Thymus (tissue), 11 donors: ENCODE results near the gene MLX. TPM values are rescaled to one million over a fixed set of nuclear protein-coding genes. Genes with fewer than 3 reads are reported as not detected.
"Not testable (repeated sequence)": the region's sequence is repeated elsewhere in the genome, so short reads cannot be mapped to it uniquely, and the experiment has no call there.

Experiments used
- DNase-seq, 9 donors: peaks; one replicate each; pipeline ENCODE4 v3.0.0-alpha.2; 2013; ENCODE audit warnings: low spot score in 9 of 9, low read depth in 6 of 9, missing footprints in 1 of 9
- H3K27ac ChIP-seq, 2 donors: one replicate each; pipeline ENCODE4 v1.5.1; 2013; ENCODE audit warnings: control low read depth in 1 of 2, low read depth in 1 of 2, low read length in 1 of 2, mild to moderate bottlenecking in 1 of 2, moderate library complexity in 1 of 2
- H3K27me3 ChIP-seq, 2 donors: one replicate each; pipeline ENCODE4 v1.5.1; 2013; ENCODE audit warnings: low read length in 1 of 2; ENCODE audit not compliant: control insufficient read depth in 2 of 2, insufficient read depth in 1 of 2
- H3K36me3 ChIP-seq, 2 donors: one replicate each; pipeline ENCODE4 v1.5.1; 2013; ENCODE audit warnings: low read length in 1 of 2, mild to moderate bottlenecking in 1 of 2, moderate library complexity in 1 of 2; ENCODE audit not compliant: control insufficient read depth in 2 of 2, insufficient read depth in 2 of 2
- H3K4me1 ChIP-seq, 2 donors: one replicate each; pipeline ENCODE4 v1.5.1; 2013; ENCODE audit warnings: low read length in 2 of 2; ENCODE audit not compliant: control insufficient read depth in 2 of 2, insufficient read depth in 2 of 2
- H3K4me3 ChIP-seq, 2 donors: one replicate each; pipeline ENCODE4 v1.5.1; 2013; ENCODE audit warnings: low read length in 2 of 2, control low read depth in 1 of 2, mild to moderate bottlenecking in 1 of 2
- H3K9me3 ChIP-seq, 2 donors: one replicate each; pipeline ENCODE4 v1.5.1; 2013; ENCODE audit warnings: low read length in 1 of 2, mild to moderate bottlenecking in 1 of 2; ENCODE audit not compliant: control insufficient read depth in 2 of 2, insufficient read depth in 1 of 2
- WGBS: extraction: QIAGEN DNeasy Blood & Tissue Kit; methylation state at CpG from one replicate; pipeline ENCODE4 v1.1.7; 2013; 5-methylcytosine and 5-hydroxymethylcytosine counted together
- polyA plus RNA-seq: library from polyadenylated mRNA; stranded (reverse); fragments of 200-250 nt; gene quantifications from one replicate; pipeline ENCODE4 v1.2.3, GENCODE V29; 2013
- total RNA-seq: library from RNA; stranded (reverse); fragments of 120-200 nt; gene quantifications from one replicate; pipeline ENCODE4 v1.2.4, GENCODE V29; 2013
- donor health status: healthy.

MLX gene
- total and polyA plus RNA-seq, 2 donors, result 29.3 to 45.2 TPM

DNA sequence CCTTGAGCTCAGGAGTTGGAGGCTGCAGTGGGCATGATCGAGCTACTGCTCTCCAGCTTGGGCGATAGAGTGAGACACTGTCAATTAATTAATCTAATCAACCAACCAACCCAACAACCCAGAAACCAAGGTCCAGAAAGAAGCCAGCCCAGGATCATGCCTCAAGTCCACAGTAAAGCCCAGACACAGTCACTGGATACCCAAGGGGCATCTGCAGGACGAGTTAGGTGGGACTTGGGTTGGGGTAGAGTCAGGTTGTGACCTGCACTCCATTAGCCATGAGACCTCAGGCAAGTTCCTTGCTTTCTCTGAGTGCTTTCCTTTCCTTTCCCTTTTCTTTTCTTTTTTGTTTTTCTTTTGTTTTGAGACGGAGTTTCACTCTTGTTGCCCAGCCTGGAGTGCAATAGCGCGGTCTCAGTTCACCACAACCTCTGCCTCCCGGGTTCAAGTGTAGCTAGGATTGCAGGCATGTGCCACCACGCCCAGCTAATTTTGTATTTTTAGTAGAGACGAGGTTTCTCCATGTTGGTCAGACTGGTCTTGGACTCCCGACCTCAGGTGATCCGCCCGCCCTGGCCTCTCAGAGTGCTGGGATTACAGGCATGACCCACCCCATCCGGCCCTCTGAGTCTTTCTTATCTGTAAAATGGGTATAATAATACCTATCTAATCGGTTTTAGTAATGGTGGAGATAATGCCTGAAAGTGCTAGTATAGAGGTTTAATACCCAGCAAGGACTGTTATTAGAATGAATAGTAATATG lies 17.7 kb upstream of the MLX start:
- Histone ChIP-seq H3K36me3 (peaks cover 3 to 4% of the 10 kb centered on the region in 2 donors), H3K27me3 (peaks cover 0 to 17% of the 10 kb centered on the region in 2 donors), H3K4me3 (no peak overlapping the region), H3K9me3 (no peaks in the 10 kb centered on the region), H3K27ac (no peak overlapping the region), H3K4me1 (peaks cover 11 to 25% of the 10 kb centered on the region in 2 donors)
- WGBS, result 89% methylated on average over 14 of the region's 14 CpGs
- no peak for DNase-seq

DNA sequence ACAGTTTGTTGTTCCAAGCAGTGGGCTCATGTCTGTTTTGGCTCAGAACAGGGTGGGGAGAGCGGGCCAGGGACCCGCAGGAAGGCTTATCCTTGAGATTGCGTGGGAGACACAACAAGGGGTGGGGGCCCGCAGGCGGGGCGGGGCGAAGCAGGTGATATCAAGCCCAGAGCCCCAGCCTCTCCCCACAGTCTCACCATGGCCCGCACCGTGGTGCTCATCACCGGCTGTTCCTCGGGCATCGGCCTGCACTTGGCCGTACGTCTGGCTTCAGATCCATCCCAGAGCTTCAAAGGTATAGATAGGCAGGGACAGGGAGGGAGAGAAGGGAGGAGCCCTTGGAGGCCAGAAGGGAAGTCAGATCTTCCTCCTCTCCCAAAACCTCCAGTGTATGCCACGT lies 14.2 kb upstream of the MLX start, which contains the start of gene HSD17B1:
Gene HSD17B1 (plus strand): TSS at position 188 of the 400 bp plus-strand sequence. CDS start 11 bp downstream, at position 199.
- H3K4me1 ChIP-seq, result peaks cover 16 to 33% of the 10 kb centered on the region in 2 donors
- H3K36me3 ChIP-seq, H3K9me3 ChIP-seq, H3K27ac ChIP-seq, DNase-seq: not testable (repeated sequence)
- H3K4me3 ChIP-seq, result peak within 1 kb of the TSS; percentile 73 to 93
- 98% methylated on average over 15 of the region's 15 CpGs for WGBS
- H3K27me3 ChIP-seq, result peaks cover 0 to 14% of the 10 kb centered on the region in 2 donors

GRCh38 chr17:42553161-42553818 lies 13.6 kb upstream of the MLX start:
- H3K4me1 ChIP-seq, result peaks cover 13 to 28% of the 10 kb centered on the region in 2 donors
- 96% methylated on average over 45 of the region's 45 CpGs for WGBS
- H3K27me3 ChIP-seq, result peaks cover 0 to 9% of the 10 kb centered on the region in 2 donors
- H3K4me3 ChIP-seq, result no peak overlapping the region
- H3K36me3 ChIP-seq, result no peaks in the 10 kb centered on the region
- DNase-seq, result no peak
- H3K9me3 ChIP-seq, result no peaks in the 10 kb centered on the region
- H3K27ac ChIP-seq, result no peak overlapping the region

DNA sequence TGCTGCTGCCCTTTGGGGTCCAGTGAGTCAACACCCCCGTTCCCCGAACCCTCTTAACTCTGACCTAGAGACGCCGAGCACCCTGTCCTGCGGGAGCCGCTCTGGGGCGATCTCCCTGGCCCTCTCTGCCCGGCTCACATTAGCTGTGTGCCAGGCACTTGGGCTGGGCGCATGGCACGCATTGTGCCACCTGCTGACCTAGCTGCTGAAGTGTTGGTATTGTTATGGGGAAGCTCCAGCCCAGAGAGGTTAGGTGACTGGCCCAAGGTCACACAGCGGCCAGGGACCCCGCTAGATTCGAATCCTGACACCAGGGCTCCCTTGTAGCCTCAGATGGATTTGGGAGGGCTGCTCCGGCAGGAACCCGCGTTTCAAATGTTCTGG lies 13.0 kb upstream of the MLX start:
- no peaks in the 10 kb centered on the region for H3K36me3 ChIP-seq
- peaks cover 0 to 3% of the 10 kb centered on the region in 2 donors for H3K27me3 ChIP-seq
- H3K4me3 ChIP-seq, result peak overlapping the region; percentile 73 to 93
- WGBS, result 75% methylated on average over 16 of the region's 16 CpGs
- H3K27ac ChIP-seq, result peak overlapping the region; percentile 81 to 84
- no peak for DNase-seq
- H3K4me1 ChIP-seq, result peaks cover 13 to 22% of the 10 kb centered on the region in 2 donors
- no peaks in the 10 kb centered on the region for H3K9me3 ChIP-seq

GRCh38 chr17:42554250-42555121 lies 12.4 kb upstream of the MLX start:
- no peaks in the 10 kb centered on the region for H3K9me3 ChIP-seq
- H3K36me3 ChIP-seq, result no peaks in the 10 kb centered on the region
- H3K27me3 ChIP-seq, result no peaks in the 10 kb centered on the region
- H3K4me1 ChIP-seq, result peaks cover 13 to 20% of the 10 kb centered on the region in 2 donors
- peak overlapping the region; percentile 84 to 87 for H3K27ac ChIP-seq
- H3K4me3 ChIP-seq, result peak overlapping the region; percentile 73 to 93
- peak in 5 of 9 donors; percentile 67 to 88 (median 79) for DNase-seq
- under 1% methylated on average over 82 of the region's 82 CpGs for WGBS

DNA sequence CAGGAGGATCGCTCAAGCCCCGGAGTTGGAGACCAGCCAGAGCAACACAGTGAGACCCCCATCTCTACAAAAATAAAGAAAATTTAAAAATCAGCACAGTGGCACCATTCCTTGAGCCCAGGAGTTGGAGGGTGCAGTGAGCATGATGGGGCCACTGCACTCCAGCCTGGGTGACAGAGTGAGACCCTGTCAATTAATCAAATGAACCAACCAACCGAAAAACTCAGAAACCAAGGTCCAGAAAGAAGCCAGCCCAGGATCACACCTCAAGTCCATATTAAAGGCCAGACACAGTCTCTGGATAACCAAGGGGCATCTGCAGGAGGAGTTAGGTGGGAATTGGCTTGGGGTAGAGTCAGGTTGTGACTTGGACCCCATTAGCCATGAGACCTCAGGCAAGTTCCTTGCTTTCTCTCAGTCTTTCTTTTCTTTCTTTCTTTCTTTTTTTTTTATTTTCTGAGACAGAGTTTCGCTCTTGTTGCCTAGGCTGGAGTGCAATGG lies 11.7 kb upstream of the MLX start:
- no peak for DNase-seq
- H3K27ac ChIP-seq, result peak overlapping the region; percentile 84 to 87
- peaks cover 13 to 23% of the 10 kb centered on the region in 2 donors for H3K4me1 ChIP-seq
- WGBS, result 26% methylated on average over 4 of the region's 4 CpGs
- no peaks in the 10 kb centered on the region for H3K36me3 ChIP-seq
- no peaks in the 10 kb centered on the region for H3K27me3 ChIP-seq
- no peaks in the 10 kb centered on the region for H3K9me3 ChIP-seq
- H3K4me3 ChIP-seq, result peak overlapping the region; percentile 73 to 93

DNA sequence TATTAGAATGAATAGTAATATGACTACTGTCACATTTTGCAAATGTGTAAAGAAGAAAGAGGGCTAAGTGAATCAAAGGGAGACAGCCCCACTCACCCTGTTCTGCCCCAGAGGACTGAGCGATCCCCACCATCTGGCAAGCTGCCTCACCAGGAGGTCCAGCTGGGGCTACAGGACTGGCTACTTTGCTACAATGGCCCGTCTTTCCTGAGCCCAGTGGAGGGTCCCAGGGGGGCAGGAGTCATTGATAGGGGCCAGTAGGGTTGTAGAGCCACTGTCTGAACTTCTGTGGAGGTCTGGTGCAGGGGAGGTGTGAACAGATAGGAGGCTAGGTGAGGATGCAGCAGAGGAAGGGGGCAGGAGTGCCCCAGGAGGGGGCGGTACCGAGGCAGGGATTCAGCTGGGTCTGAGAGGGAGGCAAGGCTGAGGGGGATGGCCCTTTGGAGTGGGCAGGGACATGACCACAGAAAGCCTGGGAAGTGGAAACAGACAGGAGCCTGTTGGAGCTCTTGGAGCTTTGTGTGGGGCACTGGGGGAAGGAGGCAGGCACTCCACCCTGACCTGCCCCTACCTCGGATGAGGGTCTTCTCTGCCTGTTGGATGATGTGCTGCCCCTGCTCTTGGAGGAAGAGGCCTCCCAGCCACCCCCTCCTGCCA lies 10.8 kb upstream of the MLX start:
- 92% methylated on average over 5 of the region's 5 CpGs for WGBS
- H3K27me3 ChIP-seq, H3K27ac ChIP-seq, H3K36me3 ChIP-seq, DNase-seq, H3K4me3 ChIP-seq, H3K9me3 ChIP-seq: not testable (repeated sequence)
- peaks cover 13 to 23% of the 10 kb centered on the region in 2 donors for H3K4me1 ChIP-seq

- Histone ChIP-seq H3K4me3 (no peak overlapping the region), H3K4me1 (peaks cover 18 to 37% of the 10 kb centered on the region in 2 donors), H3K27ac (no peak overlapping the region), H3K36me3 (peaks cover 2 to 4% of the 10 kb centered on the region in 2 donors), H3K9me3 (no peaks in the 10 kb centered on the region), H3K27me3 (no peaks in the 10 kb centered on the region)
- WGBS, result 95% methylated on average over 6 of the region's 6 CpGs
- no peak for DNase-seq
Measured at GRCh38 chr17:42559075-42559474, 7.8 kb upstream of the MLX start.
